GM18526 (cell line): ENCODE measurements around the gene STAM.

ENCODE experiments used
- POLR2A ChIP-seq: IDR thresholded peaks from 3 replicates; pipeline ENCODE4 v1.6.1; 2011; ENCODE audit not compliant: insufficient read length; ENCODE audit errors: extremely low read depth

STAM gene

GRCh38 chr10:17643755-17644484, at the start of gene STAM:
Gene STAM (plus strand): TSS chr10:17644151. CDS start chr10:17644340, 189 bp downstream.
- peak; percentile 68 for TF ChIP-seq POLR2A

DNA sequence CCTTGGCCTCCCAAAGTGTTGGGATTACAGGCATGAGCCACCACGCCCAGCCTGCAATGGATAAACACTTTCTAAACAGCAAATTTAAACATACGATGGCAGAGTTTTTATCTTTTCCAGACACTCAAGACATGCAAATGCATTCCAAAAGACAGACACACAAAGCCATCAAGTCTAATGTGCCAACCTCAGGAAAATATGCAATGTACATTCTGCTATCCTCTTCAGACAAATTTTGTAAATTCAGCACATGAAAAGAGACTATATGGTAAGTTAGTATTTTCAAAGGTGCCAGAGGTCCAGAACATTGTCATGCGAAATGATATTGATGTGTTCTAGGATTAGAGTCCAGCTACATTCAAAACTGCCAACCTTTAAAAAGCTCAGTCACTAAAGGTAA, 46.6 kb upstream of the STAM start:
- TF ChIP-seq POLR2A = no peak

GRCh38 chr10:17599089-17599488, 44.9 kb upstream of the STAM start:
- TF ChIP-seq POLR2A = no peak

DNA sequence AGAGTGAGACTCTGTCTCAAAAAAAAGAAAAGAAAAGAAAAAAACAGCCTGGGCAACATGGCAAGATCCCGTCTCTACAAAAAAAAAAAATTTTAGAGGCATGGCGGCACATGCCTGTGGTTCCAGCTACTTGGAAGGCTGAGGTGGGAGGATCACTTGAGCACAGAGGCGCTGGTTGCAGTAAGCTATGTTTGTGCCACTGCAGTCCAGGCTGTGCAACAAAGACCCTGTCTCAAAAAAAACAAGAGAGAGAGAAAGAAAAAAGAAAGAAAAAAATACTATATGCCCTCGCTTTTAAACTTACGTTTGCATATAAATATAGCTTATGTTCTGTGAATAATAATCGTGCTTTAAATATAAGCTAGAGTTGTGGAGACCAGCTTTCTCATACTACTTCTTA, 38.0 kb upstream of the STAM start:
- TF ChIP-seq POLR2A = no peak

DNA sequence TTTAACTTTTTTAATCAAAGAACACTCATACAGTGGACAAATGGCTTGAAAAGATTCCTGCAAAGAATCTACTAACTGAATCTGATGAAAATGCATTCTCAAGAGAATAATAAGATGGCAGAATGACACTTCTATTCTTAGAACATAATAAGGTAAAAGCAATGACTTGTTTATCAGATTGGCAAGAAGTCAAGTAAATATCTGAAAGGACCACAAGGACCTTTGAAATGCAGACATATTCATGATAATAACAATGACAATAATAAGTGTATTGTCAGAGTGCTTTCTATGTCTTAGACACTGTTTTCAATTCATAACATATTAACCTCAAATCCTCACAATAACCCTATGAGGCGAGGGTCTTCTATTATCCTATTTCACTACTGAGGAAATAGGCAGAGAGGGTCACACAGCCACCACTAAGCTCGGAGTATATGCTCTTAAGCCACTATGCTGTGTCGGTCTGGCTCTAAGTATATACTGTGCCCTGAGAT, 37.4 kb upstream of the STAM start:
- no peak for TF ChIP-seq POLR2A

- TF ChIP-seq POLR2A = no peak
Measured at GRCh38 chr10:17607060-17607459, 36.9 kb upstream of the STAM start.

GRCh38 chr10:17607603-17608332, 36.2 kb upstream of the STAM start:
- TF ChIP-seq POLR2A = no peak

- no peak for TF ChIP-seq POLR2A
Measured at GRCh38 chr10:17609523-17610079, 34.4 kb upstream of the STAM start.

DNA sequence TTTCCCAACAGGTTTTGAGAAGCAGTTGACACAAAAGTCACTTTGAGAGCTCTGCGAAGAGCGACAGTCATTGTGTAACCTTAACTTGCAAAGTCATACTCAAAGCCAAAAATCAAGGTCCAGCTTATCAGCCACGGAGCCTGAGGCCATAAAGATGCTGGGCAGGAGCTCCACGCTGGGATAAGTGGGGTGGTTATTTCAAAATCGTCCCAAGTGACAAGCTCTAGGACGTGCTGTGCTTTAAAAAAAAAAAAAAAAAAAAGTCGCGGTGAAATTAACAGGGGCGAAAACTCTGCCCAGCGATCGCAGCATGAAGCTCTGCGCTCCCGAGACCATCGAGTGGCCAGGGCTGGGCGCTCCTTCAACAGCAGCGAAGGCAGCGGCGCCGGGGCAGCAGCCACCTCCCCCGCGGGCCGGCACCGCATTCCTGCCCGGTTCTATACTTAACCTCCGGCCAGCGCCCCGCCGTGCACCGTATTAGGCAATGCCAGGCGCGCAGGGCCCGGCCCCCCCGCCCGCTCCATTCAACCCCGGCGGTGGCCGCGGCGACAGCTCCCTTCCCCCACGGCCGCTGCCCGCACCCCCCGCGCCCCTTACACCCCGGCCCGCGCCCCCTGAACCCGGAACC, 27.4 kb upstream of the STAM start:
- TF ChIP-seq POLR2A = no peak

- peak; percentile 32 for TF ChIP-seq POLR2A
Measured at GRCh38 chr10:17617031-17617911, 26.7 kb upstream of the STAM start, which contains the start of gene HACD1. Gene HACD1 (minus strand): TSS chr10:17617374. CDS start chr10:17617339, 35 bp downstream.

DNA sequence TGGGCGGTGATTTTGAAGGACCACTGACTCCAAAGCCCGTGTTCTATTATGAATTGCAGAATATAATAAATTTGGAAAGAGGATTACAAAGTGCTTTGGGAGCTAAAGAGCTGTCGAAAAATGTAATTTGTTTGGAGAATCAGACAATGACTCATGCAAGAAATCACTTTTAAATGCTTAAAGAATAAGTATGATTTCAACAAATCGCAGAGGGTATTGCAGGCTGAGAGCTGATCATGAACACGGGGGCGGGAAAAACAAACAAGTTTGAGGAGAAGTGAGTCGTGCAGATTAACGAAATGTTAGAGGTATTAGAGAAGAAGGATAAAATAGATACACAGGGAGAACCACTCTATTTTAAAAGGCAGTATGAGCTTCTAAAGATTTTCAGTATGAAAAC, 21.9 kb upstream of the STAM start:
- TF ChIP-seq POLR2A = no peak

DNA sequence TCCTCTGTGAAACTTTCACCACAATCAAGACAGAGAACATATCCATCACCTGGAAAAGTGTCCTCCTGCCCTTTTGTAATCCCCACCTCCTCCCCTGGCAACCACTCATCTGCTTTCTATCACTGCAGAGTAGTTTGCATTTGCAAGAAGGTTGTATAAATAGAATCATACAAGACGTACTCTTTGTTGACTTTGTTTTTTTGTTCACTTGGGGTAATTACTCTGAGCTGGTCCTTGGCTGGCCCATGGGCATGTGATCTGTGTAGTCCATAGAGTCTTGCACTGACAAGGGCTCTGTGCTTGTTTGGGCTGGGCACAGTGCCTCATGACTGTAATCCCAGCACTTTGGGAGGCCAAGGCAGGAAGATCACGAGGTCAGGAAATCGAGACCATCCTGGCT, 19.0 kb upstream of the STAM start:
- TF ChIP-seq POLR2A = no peak

DNA sequence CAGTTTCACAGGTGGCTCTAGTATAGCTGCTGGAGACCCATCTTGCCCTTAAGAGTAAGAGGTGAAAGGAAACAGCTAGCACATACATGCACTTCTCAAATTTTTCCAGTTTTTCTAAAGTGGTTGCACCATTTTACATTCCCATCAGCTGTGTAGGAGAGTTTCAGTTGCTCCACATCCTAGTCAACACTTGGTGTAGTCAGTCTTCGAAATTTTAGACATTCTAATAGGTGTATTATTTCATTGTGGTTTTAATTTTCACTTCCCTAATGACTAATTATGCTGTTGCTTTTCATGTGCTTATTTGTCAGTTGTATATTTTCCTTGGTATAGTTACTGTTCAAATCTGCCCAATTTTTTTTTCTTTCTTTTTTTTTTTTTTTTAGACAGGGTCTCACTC, 17.3 kb upstream of the STAM start:
- no peak for TF ChIP-seq POLR2A

- TF ChIP-seq POLR2A = no peak
Measured at GRCh38 chr10:17633353-17633752, 10.6 kb upstream of the STAM start.

GRCh38 chr10:17637869-17638268, 6.1 kb upstream of the STAM start:
- TF ChIP-seq POLR2A = no peak
